Activated B cell treated with CpG ODN at 0.5 μM for 24 hours (primary cell): ENCODE measurements around the gene KCTD6. TPM values are rescaled to one million over a fixed set of nuclear protein-coding genes. Genes with fewer than 3 reads are reported as not detected.

ENCODE experiments used
- ATAC-seq: fragments of 200-7000 bp; cut with Tn5 transposase; one replicate; pipeline ENCODE4 v1.10.0; 2021; ENCODE audit warnings: low read depth, mild to moderate bottlenecking, moderate library complexity
- CTCF ChIA-PET: fragments of 350-600 bp; sonication (Branson Sonifier 250); formaldehyde crosslinking; loops from one replicate; lab custom pipeline; 2021; ENCODE audit warnings: antibody characterized with exemption; lab: Charles Lee
- POLR2A ChIA-PET: fragments of 350-600 bp; sonication (Branson Sonifier 250); formaldehyde crosslinking; loops from one replicate; lab custom pipeline; 2021; ENCODE audit warnings: antibody characterized with exemption; lab: Charles Lee
- DNase-seq: peaks from one replicate; pipeline ENCODE4 v3.0.0; 2022
- H3K27ac Mint-ChIP-seq: one replicate; pipeline ENCODE4 v1.8.0; 2020; ENCODE audit warnings: mixed read lengths
- H3K27me3 Mint-ChIP-seq: one replicate; pipeline ENCODE4 v1.8.0; 2021; ENCODE audit warnings: mixed read lengths
- H3K36me3 Mint-ChIP-seq: one replicate; pipeline ENCODE4 v1.8.0; 2021; ENCODE audit warnings: low read depth, mixed read lengths
- H3K4me1 Mint-ChIP-seq: one replicate; pipeline ENCODE4 v1.8.0; 2021; ENCODE audit warnings: mixed read lengths
- H3K4me3 Mint-ChIP-seq: one replicate; pipeline ENCODE4 v1.8.0; 2020; ENCODE audit warnings: mild to moderate bottlenecking, mixed read lengths
- H3K9me3 Mint-ChIP-seq: one replicate; pipeline ENCODE4 v1.8.0; 2020; ENCODE audit warnings: mixed read lengths
- CTCF ChIP-seq: fragments of 200-600 bp; IDR thresholded peaks from one replicate; pipeline ENCODE4 v1.8.0; 2022; ENCODE audit warnings: antibody characterized with exemption, mild to moderate bottlenecking
- intact Hi-C: fragments of 100-400 bp; cut with micrococcal nuclease; formaldehyde crosslinking; loops from one replicate; pipeline ENCODE4 v1.15.1; 2024
- total RNA-seq: library from RNA; stranded (reverse); gene quantifications from 2 replicates; pipeline ENCODE4 v1.2.3, GENCODE V29; 2022

Gene KCTD6
- total RNA-seq, 1 donor from 2014 or later = 10.0 TPM

GRCh38 chr3:58496206-58496857 lies 4.4 kb downstream of the KCTD6 start:
- intact Hi-C loops = no loop called here
- POLR2A ChIA-PET = no interaction called here
- Mint-ChIP-seq H3K9me3 (no peaks in the 10 kb centered on the region), H3K4me1 (peaks cover 50% of the 10 kb centered on the region), H3K36me3 (peaks cover 18% of the 10 kb centered on the region), H3K4me3 (no peak overlapping the region), H3K27me3 (no peaks in the 10 kb centered on the region), H3K27ac (no peak overlapping the region)
- CTCF ChIA-PET = interaction anchor here (0.9 to 2.0 kb wide), 3 partner anchors 21 to 190 kb away, joined by 3 to 5 read pairs (median 3); partner anchors contain the start of genes HTD2 and RPP14
- no peak for TF ChIP-seq CTCF
- no peak for ATAC-seq
- no peak for DNase-seq

DNA sequence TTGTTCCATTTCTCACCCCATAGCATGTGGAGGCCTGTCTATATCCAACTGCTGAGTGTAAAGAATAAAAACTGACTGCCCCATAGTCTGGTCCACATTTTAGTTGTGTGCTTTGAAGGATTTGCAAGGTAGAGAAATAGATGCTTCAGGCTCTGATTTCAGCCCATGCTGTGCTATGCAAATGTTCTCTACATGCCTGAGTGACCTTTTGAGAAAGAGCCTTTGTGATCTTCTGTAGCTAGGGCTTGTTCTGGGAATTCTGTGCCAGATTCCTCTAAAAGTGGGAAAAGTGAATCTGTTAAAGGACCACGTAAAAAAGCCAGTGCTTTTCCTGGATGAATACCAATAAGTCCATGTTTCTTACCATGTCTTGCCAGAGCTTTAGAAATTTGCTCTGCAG lies 5.2 kb downstream of the KCTD6 start:
- Mint-ChIP-seq H3K4me1 (peaks cover 47% of the 10 kb centered on the region), H3K9me3 (no peaks in the 10 kb centered on the region), H3K27ac (no peak overlapping the region), H3K4me3 (no peak overlapping the region), H3K36me3 (peaks cover 24% of the 10 kb centered on the region), H3K27me3 (no peaks in the 10 kb centered on the region)
- no peak for TF ChIP-seq CTCF
- no peak for ATAC-seq
- ChIA-PET POLR2A (no interaction called here), CTCF (no interaction called here)
- intact Hi-C loops = no loop called here
- no peak for DNase-seq

DNA sequence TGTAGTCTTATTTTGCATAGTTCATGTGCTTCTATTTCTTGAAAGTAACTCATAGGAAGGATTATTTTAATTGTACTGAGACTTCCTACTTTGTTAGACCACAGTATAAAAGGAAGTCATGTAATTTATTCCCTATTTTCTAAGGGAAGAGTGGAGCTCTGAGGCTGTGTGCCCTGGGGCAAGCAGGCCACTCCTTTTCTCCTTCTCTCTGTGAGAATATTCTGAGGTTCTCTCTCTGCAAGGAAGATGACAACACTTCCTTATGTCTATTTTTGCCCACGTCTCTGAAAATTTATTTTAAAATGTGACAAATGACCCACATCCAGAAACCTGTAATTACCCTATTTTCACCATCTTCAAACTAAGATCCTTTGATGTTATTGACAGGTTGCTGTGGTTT lies 11.0 kb downstream of the KCTD6 start:
- Mint-ChIP-seq H3K9me3 (no peaks in the 10 kb centered on the region), H3K27ac (no peak overlapping the region), H3K27me3 (no peaks in the 10 kb centered on the region), H3K36me3 (peaks cover 28% of the 10 kb centered on the region), H3K4me1 (peaks cover 7% of the 10 kb centered on the region), H3K4me3 (no peak overlapping the region)
- intact Hi-C loops = no loop called here
- no peak for DNase-seq
- POLR2A ChIA-PET = no interaction called here
- ATAC-seq = no peak
- CTCF ChIA-PET = no interaction called here
- TF ChIP-seq CTCF = no peak

DNA sequence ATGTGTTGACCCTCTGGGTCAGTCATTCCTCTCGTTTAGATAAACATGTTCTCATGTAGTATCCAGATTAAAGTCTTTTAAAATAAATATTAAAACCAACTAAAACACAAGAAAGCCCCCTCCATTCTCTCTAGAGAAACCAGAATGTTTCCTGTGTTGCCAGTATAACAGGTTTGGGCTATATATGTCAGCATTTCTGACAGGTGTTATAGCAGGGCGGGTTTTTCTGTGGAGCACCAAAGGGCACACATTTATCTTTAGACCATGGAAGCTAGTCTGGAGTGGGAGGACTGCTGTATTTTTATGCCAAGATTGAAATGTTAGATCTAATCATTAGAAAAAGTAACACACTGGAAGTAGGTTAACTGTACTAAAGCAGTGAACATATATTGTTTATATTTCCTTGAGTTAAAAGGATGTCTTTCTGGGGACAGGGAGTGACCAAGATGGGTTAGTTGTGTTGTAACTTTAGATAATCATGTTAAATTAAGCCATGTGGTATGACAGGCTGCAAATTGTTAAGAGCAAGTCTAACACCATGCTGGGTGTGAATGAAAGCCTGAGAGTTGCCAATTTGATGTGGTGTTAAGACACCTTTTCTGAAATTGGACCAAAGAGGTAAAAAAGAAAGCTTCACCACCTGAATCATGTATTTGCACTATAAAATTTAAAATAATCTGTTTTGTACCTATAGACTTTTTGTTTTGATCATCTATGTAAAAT lies 15.6 kb downstream of the KCTD6 start:
- Mint-ChIP-seq H3K27me3 (no peaks in the 10 kb centered on the region), H3K9me3 (no peaks in the 10 kb centered on the region), H3K4me1 (peaks cover 3% of the 10 kb centered on the region), H3K36me3 (peaks cover 2% of the 10 kb centered on the region), H3K27ac (no peak overlapping the region), H3K4me3 (no peak overlapping the region)
- ChIA-PET CTCF (no interaction called here), POLR2A (interaction anchor here (1.5 kb wide), 1 partner anchor 74 kb away, joined by 3 read pairs; the partner anchor contains the start of gene PDHB)
- no peak for DNase-seq
- intact Hi-C loops = no loop called here
- ATAC-seq = no peak
- TF ChIP-seq CTCF = no peak

DNA sequence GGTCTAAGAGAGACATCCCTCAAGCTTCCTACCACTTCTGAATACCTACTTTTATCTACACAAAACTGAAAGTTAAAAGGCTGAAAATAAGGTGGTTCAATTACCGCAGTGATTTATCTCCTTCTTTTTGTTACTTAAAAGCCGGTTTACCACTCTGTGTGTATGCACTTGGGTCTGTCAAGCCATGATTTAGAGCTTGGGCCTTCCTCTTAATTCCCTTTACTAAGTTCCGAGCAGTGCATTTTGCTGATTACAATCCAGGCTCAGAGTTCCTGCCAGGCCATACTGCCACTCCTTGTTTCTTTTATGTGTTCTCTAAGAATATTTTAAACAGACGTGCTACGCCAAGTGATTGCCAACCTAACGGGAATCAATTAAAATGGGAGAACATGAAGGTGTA lies 16.5 kb downstream of the KCTD6 start:
- no peaks in the 10 kb centered on the region for H3K4me1 Mint-ChIP-seq
- no peak for TF ChIP-seq CTCF
- intact Hi-C loops = no loop called here
- no peak overlapping the region for H3K27ac Mint-ChIP-seq
- peaks cover 2% of the 10 kb centered on the region for H3K36me3 Mint-ChIP-seq
- CTCF ChIA-PET = no interaction called here
- POLR2A ChIA-PET = no interaction called here
- no peaks in the 10 kb centered on the region for H3K9me3 Mint-ChIP-seq
- ATAC-seq (no peak), DNase-seq (no peak)
- H3K27me3 Mint-ChIP-seq = no peaks in the 10 kb centered on the region
- no peak overlapping the region for H3K4me3 Mint-ChIP-seq
